ENCODE measurements around the gene TTC29.

TTC29 gene, protein sequence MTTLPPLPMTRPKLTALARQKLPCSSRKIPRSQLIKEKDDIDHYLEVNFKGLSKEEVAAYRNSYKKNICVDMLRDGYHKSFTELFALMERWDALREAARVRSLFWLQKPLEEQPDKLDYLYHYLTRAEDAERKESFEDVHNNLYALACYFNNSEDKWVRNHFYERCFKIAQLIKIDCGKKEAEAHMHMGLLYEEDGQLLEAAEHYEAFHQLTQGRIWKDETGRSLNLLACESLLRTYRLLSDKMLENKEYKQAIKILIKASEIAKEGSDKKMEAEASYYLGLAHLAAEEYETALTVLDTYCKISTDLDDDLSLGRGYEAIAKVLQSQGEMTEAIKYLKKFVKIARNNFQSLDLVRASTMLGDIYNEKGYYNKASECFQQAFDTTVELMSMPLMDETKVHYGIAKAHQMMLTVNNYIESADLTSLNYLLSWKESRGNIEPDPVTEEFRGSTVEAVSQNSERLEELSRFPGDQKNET

DNA sequence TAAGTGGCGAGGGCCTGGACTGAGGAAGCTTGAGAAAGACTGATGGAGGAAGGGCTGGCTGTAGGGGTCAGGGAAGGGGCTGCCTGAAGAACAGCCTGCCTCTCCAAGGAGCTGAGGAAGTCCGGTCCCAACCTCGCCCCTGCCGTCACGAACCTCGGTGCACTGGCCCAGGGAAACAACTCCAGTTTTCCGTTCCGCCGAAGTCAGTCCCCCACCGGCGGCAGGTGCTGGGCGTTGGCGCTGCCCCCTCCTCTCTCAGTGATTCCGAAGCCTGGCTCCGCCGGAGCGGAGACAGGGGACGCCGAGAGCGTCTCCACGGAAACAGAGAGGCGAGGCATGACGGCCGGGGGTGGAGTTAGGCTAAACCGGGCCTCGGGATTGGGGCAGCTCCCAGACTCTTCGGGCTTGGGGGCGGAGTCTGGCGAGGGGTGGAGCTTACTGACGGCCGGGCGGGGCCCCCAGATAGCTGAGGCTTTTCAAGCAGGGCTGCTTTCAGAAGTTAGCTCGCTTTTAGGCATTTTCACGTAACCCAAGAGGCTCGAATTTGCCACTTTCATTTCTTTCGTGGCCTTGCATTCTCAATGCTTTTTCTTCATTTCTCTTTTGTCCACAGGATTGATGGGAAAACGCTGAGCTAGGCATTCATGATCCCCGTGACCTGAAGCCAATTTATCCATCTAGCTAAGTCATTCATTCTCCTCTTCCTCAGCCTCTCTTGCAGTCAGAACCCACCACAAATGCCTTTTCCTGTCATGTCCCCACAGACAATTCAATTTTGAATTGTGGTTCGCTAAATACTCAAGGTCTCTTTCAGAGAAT is at the start of gene TTC29:
TSS of gene TTC29 (minus strand) at position 309 of the 819 bp plus-strand sequence. CDS start 5,969 bp downstream, outside the sequence.
- peak; percentile 83 to 86 for DNase-seq

- no peak for DNase-seq
These were observed 36.0 kb upstream of the TTC29 start for GRCh38 chr4:146981651-146982050.

- DNase-seq: no peak
These were observed 33.0 kb upstream of the TTC29 start for GRCh38 chr4:146978641-146979040.

- no peak for DNase-seq
These were observed 30.5 kb upstream of the TTC29 start for GRCh38 chr4:146976145-146976544.

GRCh38 chr4:146975527-146975926 is 29.9 kb upstream of the TTC29 start:
- no peak for DNase-seq

- no peak for DNase-seq
These were observed 29.4 kb upstream of the TTC29 start for GRCh38 chr4:146975036-146975435.

DNA sequence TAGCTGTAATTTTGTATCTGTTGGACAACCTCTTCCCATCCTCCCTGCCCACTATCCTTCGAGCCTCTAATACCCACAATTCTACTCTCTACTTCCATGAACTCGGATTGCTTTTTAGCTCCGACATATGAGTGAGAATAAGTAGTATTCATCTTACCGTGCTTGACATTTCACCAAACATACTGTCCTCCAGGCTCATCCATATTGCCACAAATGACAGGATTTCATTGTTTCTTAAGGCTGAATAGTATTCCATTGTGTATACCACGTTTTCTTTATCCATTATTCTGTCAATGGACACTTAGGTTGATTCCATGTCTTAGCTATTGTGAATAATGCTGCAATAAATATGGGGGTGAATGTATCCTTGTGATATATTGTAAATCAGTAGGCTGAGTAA is 26.4 kb upstream of the TTC29 start:
- no peak for DNase-seq

- no peak for DNase-seq
These were observed 23.5 kb upstream of the TTC29 start for GRCh38 chr4:146969126-146969525.

GRCh38 chr4:146960634-146961033 is 15.0 kb upstream of the TTC29 start:
- no peak for DNase-seq

DNA sequence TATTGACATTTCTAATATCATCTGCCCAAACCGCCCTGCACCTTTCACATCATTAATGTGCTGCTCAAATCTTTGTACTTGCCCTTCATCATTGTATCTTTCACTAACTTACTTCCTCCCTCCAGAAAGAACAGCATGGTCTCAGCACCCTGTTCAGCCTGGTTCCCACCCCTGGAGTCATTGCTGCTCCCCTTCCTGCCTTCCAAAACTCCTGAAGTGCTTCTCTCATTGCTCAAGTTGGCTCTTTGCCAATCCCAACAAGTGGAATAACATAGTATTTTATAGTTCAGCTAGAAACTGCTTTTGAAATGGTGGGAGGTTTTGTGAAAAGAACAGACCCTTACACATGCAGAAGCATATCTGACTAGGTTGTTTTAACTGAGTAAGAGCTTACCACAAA is 14.0 kb upstream of the TTC29 start:
- DNase-seq: no peak

GRCh38 chr4:146957237-146957636 is 11.6 kb upstream of the TTC29 start:
- no peak for DNase-seq

GRCh38 chr4:146952896-146953295 is 7.2 kb upstream of the TTC29 start:
- no peak for DNase-seq

- DNase-seq: no peak
These were observed 3.9 kb upstream of the TTC29 start for GRCh38 chr4:146949559-146949958.

DNA sequence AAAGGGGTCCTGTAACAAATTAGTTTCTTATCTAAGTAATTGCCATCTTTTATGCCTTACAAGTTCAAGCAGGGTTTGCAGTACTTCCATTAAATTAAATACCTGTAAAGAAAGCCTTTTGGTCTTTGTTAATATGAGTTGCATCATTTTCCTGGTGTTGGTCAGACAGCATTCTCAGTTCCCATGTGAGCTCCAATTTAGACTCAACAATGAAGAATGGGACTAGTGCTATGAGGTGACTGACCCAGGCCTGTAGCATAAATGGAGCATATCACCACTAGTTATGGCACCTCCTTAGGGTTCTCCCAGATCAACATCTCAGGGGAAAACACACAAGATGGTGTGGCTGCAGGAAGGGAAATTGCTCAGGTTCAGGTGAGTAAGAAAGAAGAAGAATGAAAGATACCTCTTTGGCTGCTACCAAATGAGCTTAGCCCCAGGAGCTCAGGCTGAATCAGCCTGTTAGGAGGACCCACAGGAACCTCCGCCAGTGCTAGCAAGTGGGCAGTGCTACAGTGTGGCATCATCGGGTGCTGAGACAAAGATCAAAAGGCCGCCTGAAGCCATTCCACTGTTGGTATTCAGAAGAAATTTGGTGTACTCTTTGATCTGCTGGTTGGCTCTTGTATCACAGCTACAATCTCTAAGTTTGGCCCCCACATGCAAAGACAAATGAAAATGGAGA is 1.8 kb downstream of the TTC29 start:
- DNase-seq: no peak

DNA sequence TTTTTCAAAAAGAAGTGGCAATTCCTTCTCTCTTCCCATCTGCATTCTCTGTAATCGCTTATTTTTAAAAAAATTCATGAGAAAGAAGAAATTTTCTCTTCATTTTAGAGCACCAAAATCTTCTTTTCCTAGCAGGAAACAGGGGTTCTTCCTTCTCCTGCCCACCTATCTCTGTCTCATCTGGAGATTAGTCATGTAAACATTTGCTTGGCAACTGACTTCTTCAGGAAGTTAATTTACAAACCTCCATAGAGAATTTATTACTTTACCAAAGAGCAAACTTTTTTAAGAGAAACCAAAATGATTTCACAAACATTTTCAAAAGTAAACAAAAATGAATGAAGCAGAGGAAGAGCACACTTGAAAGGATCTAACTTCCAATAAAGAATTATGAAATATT is 13.5 kb downstream of the TTC29 start:
- no peak for DNase-seq

- DNase-seq: no peak
These were observed 15.0 kb downstream of the TTC29 start for GRCh38 chr4:146930673-146931072.

DNA sequence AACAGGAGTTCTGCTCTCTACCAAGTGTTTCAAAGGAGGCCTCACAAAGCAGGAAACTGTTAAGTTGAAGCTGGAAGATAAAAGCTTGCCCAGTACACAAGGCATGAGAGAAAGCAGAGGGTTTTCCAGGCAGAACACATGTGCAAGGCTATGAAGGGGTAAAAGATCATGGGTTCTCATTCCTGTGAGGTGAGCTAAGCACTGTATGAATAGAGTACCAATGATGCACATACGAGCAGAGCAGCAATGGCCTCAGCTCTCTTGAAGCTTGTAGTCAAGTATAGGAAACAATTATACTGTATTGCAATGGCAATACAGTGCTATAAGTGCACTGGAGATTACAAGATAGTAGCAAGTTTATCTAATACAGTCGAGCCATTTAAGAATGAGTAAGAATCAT is 18.0 kb downstream of the TTC29 start:
- DNase-seq: no peak

- DNase-seq: peak in 1 of 2 donors; percentile 13
These were observed 29.1 kb downstream of the TTC29 start for GRCh38 chr4:146916479-146917076.

DNA sequence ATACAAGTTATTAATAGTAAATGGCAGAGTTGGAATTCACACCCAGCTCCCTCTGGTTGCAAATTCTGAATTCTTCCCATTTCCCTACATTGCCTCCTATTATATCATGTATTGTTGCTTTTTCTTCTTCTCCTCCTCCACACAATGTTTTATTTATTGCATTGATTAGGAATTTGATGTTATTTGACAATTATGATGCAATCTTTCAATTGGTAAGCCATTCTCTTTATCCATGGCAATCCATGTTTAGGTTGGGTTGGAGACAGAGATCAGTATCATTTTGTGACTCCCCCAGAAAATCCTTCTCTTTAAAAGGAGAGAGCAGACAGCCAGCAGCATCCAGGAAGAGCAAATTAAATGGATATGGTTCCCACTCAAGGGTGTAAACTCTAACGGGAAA is 30.5 kb downstream of the TTC29 start:
- DNase-seq: no peak

- no peak for DNase-seq
These were observed 45.4 kb downstream of the TTC29 start for GRCh38 chr4:146900295-146900694.

DNA sequence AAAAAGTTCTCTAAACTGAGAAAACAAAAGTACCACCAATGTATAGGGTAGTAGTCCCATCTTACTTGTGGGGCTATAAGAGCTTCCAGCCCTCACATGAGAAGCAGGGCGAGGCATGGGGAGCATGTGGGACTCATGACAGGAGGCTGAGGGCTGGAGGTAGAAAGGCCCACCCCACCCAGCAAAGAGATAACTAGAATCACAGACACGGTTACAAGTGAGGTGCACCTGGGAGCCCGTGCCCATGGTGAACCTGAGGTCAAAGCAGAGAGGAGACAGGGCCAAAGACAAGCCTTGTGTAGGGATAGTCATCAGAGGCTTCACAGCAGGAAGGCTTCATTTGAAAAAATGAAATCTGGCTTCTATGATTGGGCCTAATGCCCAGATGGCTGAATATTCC is 55.4 kb downstream of the TTC29 start:
- no peak for DNase-seq

DNA sequence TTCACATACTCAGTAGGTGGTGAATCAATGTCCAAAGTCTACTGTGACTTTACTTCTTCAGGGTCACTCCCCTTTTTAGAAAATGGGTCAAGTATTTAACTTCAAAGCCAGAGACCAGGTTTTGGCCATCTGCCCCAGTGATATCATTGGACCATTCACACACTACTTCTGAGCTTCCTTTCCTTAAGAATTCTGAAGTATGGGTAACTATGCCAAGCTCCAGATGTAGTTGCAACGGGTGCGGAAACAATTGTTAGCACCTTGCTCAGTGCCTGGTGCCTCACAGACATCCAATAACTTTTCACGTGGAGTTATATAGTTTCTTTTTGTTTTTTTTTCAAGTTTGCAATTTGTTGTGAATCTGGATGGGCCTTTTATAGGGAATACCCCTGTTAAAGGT is 62.6 kb downstream of the TTC29 start:
- no peak for DNase-seq

- DNase-seq: no peak
These were observed 88.4 kb downstream of the TTC29 start for GRCh38 chr4:146857298-146857697.

Data from stimulated activated CD4-positive, alpha-beta T cell treated with anti-CD3 and anti-CD28 coated beads, Interleukin-2, amount 100 ng/mL, for 48 hours (primary cell).